ENCODE measurements around the gene FLNB. TPM values are rescaled to one million over a fixed set of nuclear protein-coding genes. Genes with fewer than 3 reads are reported as not detected.
A peak's percentile ranks its signal among the peaks of the same experiment; 100 is the strongest.

The FLNB gene
- total and polyA plus RNA-seq, 2 of the 13 experiments (the other 11 are each of a cell fraction or from before 2014, with no cell fraction given): 106 to 130 TPM

DNA sequence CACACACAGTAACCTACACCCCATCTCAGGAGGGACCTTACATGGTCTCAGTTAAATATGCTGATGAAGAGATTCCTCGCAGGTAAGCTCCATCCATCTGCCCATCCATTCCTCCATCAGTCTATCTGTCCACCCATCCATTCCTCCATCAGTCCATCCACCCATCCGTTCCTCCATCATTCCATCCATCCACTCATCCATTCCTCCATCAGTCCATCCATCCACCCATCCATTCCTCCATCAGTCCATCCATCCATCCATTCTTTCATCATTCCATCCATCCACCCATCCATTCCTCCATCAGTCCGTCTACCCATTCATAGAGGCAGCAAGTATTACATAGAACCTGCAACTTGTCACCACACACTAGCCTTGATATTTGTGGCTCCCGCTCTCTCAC is 124.6 kb downstream of the FLNB start:
- BruUV-seq (replicated peaks): no TSS peak
- intact Hi-C loops (cut with micrococcal nuclease; ENCODE audit: unreplicated experiment) (no loop called here), in situ Hi-C loops (cut with HindIII; ENCODE audit: extremely low pct_ligation_motif_present, low pct_unique_long_range_greater_than_20kb) (no loop called here)
- H2AFZ ChIP-seq (ENCODE audit: low read length): no peak overlapping the region
- peaks cover 3% of the 10 kb centered on the region for H3K79me2 ChIP-seq (ENCODE audit: insufficient read depth, low read length)
- DNase-seq (ENCODE audit: low spot score) (no peak), ATAC-seq (no peak), FAIRE-seq (no peak)
- H3K27ac ChIP-seq (ENCODE audit: extremely low read length, insufficient read depth, low read length): no peak overlapping the region
- H3K36me3 ChIP-seq (replicated peaks in 1 of 2; ENCODE audit: control insufficient read depth in 1 of 2, insufficient read depth in 2 of 2, low read length in 2 of 2): peaks cover 60 to 91% of the 10 kb centered on the region in 2 experiments
- H3K27me3 ChIP-seq (ENCODE audit: control insufficient read depth in 1 of 2, insufficient read depth in 2 of 2, low read length in 2 of 2): no peaks in the 10 kb centered on the region
- no peak overlapping the region for H3K4me2 ChIP-seq (ENCODE audit: low read depth, low read length)
- no peak overlapping the region for H3K9ac ChIP-seq (ENCODE audit: insufficient read depth, low read depth, low read length)
- ChIA-PET POLR2A (no interaction called here), CTCF (ENCODE audit: low intra/inter-chr PET ratio, low total read pairs) (no interaction called here)
- over 99% methylated on average over 4 of the region's 4 CpGs for WGBS (ENCODE audit: low lambda C conversion rate)
- H4K20me1 ChIP-seq (ENCODE audit: insufficient read depth, low read length): peaks cover 9% of the 10 kb centered on the region
- no peak overlapping the region for H3K4me3 ChIP-seq (replicated peaks in 1 of 3; ENCODE audit: insufficient read depth in 1 of 3, low read depth in 2 of 3, low read length in 3 of 3)
- H3K4me1 ChIP-seq (ENCODE audit: insufficient read depth, low read length): no peaks in the 10 kb centered on the region
- no peaks in the 10 kb centered on the region for H3K9me3 ChIP-seq (ENCODE audit: low read length)
- TF ChIP-seq SRSF9 (IDR thresholded peaks at IDR 0.05; ENCODE audit: borderline replicate concordance, insufficient read depth, low read depth, low read length, poor library complexity, severe bottlenecking) (no peak), ZBTB1 (CRISPR knock-in tag; IDR thresholded peaks at IDR 0.05; ENCODE audit: borderline replicate concordance) (no peak), GFI1 (CRISPR knock-in tag; IDR thresholded peaks at IDR 0.05; ENCODE audit: borderline replicate concordance) (no peak), RFX1 (IDR thresholded peaks at IDR 0.05) (no peak), GATAD1 (CRISPR knock-in tag; IDR thresholded peaks at IDR 0.05) (no peak), ZBTB8A (CRISPR knock-in tag; IDR thresholded peaks at IDR 0.05; ENCODE audit: borderline replicate concordance, low read depth) (no peak), ZBTB26 (CRISPR knock-in tag; IDR thresholded peaks at IDR 0.05; ENCODE audit: borderline replicate concordance) (no peak), ZNF724P (CRISPR knock-in tag; IDR thresholded peaks at IDR 0.05; ENCODE audit: borderline replicate concordance) (no peak), HMGXB3 (CRISPR knock-in tag; IDR thresholded peaks at IDR 0.05; ENCODE audit: borderline replicate concordance) (no peak), ELF4 (CRISPR knock-in tag; IDR thresholded peaks at IDR 0.05; ENCODE audit: borderline replicate concordance) (no peak), ZNF784 (CRISPR knock-in tag; IDR thresholded peaks at IDR 0.05; ENCODE audit: borderline replicate concordance) (no peak), CCDC6 (CRISPR knock-in tag; IDR thresholded peaks at IDR 0.05) (no peak), MAFF (IDR thresholded peaks at IDR 0.05; ENCODE audit: low read depth, low read length) (0 out of 2 replicates have a peak, but pooled peaks have one; percentile 13), MAFK (conservative IDR thresholded peaks at IDR 0.05 in 1 of 2, IDR thresholded peaks at IDR 0.05 in 1 of 2; ENCODE audit: low read length in 2 of 2) (peak; percentile 17 to 48; a peak in 1 of 4 replicates)
- TF ChIP-seq, protein P1, sequence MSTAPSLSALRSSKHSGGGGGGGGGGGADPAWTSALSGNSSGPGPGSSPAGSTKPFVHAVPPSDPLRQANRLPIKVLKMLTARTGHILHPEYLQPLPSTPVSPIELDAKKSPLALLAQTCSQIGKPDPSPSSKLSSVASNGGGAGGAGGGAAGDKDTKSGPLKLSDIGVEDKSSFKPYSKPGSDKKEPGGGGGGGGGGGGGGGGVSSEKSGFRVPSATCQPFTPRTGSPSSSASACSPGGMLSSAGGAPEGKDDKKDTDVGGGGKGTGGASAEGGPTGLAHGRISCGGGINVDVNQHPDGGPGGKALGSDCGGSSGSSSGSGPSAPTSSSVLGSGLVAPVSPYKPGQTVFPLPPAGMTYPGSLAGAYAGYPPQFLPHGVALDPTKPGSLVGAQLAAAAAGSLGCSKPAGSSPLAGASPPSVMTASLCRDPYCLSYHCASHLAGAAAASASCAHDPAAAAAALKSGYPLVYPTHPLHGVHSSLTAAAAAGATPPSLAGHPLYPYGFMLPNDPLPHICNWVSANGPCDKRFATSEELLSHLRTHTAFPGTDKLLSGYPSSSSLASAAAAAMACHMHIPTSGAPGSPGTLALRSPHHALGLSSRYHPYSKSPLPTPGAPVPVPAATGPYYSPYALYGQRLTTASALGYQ (CRISPR knock-in tag; IDR thresholded peaks at IDR 0.05): no peak
